Neural cell (in vitro differentiated cells): Measurements from ENCODE around the gene PCSK1.

Experiments used
- CTCF ChIP-seq: fragments of 450-650 bp; IDR thresholded peaks from 2 replicates; pipeline ENCODE4 v1.5.1; 2014; ENCODE audit warnings: antibody characterized with exemption, mild to moderate bottlenecking, moderate library complexity; ENCODE audit not compliant: poor library complexity, severe bottlenecking
- EP300 ChIP-seq: fragments of 450-650 bp; conservative IDR thresholded peaks from 2 replicates; pipeline ENCODE4 v1.6.1; 2014; ENCODE audit warnings: antibody characterized with exemption, mild to moderate bottlenecking, moderate library complexity; ENCODE audit not compliant: poor library complexity, severe bottlenecking
- EZH2 ChIP-seq: fragments of 200-600, 300-800 bp; shearing (Covaris generic), sonication (generic); IDR thresholded peaks from 2 replicates; pipeline ENCODE4 v1.6.1; 2014; ENCODE audit warnings: antibody characterized with exemption, low read length, borderline replicate concordance, mild to moderate bottlenecking; ENCODE audit not compliant: insufficient read depth, poor library complexity, severe bottlenecking
- MXI1 ChIP-seq: fragments of 450-650 bp; conservative IDR thresholded peaks from 2 replicates; pipeline ENCODE4 v1.6.1; 2014; ENCODE audit warnings: antibody characterized with exemption, mild to moderate bottlenecking; ENCODE audit not compliant: poor library complexity, severe bottlenecking
- RAD21 ChIP-seq: fragments of 450-650 bp; conservative IDR thresholded peaks from 2 replicates; pipeline ENCODE4 v1.6.1; 2014; ENCODE audit warnings: antibody characterized with exemption, mild to moderate bottlenecking, moderate library complexity
- REST ChIP-seq: IDR thresholded peaks from 2 replicates; pipeline ENCODE4 v1.6.1; 2012; ENCODE audit warnings: borderline replicate concordance
- TAF1 ChIP-seq: IDR thresholded peaks from 2 replicates; pipeline ENCODE4 v1.6.1; 2012; ENCODE audit warnings: low read depth

GRCh38 chr5:96407436-96407835 is 25.6 kb downstream of the PCSK1 start:
- TF ChIP-seq CTCF (no peak), REST (no peak), MXI1 (no peak), TAF1 (no peak), EZH2 (no peak), EP300 (no peak), RAD21 (no peak)
